ENCODE results near the gene AIG1. TPM values are rescaled to one million over a fixed set of nuclear protein-coding genes. Genes with fewer than 3 reads are reported as not detected.

AIG1 gene
- total RNA-seq, 1 donor from 2014 or later: 32.2 TPM

DNA sequence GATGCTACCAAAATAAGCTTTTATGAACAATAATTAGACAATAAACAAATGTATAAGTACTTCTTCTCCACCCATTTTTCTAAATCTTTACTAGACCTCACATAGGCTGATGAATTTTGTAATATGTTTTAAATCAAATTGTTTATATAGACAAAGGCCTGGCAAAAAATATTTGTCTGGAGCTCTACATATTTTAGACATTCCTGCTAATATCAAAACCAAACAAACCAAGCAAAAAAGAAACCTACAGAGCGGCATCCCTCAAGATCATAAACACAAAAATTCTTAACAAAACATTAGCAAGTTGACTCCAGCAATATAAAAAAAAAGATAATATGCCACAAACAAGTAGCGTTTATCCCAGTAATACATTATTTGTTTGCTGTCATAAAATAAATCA is 302.6 kb downstream of the AIG1 start:
- no peak for DNase-seq (ENCODE audit: low spot score)
- no peaks in the 10 kb centered on the region for H3K36me3 Mint-ChIP-seq (ENCODE audit: low read depth)
- H3K4me3 Mint-ChIP-seq (ENCODE audit: unreplicated experiment): no peak overlapping the region
- no peaks in the 10 kb centered on the region for H3K27me3 Mint-ChIP-seq (ENCODE audit: low read depth)
- peaks cover 23% of the 10 kb centered on the region for H3K4me1 Mint-ChIP-seq (ENCODE audit: low read depth)
- no peaks in the 10 kb centered on the region for H3K9me3 Mint-ChIP-seq (ENCODE audit: low read depth)
- TF ChIP-seq, protein P1, sequence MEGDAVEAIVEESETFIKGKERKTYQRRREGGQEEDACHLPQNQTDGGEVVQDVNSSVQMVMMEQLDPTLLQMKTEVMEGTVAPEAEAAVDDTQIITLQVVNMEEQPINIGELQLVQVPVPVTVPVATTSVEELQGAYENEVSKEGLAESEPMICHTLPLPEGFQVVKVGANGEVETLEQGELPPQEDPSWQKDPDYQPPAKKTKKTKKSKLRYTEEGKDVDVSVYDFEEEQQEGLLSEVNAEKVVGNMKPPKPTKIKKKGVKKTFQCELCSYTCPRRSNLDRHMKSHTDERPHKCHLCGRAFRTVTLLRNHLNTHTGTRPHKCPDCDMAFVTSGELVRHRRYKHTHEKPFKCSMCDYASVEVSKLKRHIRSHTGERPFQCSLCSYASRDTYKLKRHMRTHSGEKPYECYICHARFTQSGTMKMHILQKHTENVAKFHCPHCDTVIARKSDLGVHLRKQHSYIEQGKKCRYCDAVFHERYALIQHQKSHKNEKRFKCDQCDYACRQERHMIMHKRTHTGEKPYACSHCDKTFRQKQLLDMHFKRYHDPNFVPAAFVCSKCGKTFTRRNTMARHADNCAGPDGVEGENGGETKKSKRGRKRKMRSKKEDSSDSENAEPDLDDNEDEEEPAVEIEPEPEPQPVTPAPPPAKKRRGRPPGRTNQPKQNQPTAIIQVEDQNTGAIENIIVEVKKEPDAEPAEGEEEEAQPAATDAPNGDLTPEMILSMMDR (IDR thresholded peaks at IDR 0.05): no peak
- H3K27ac Mint-ChIP-seq (ENCODE audit: unreplicated experiment): no peak overlapping the region

DNA sequence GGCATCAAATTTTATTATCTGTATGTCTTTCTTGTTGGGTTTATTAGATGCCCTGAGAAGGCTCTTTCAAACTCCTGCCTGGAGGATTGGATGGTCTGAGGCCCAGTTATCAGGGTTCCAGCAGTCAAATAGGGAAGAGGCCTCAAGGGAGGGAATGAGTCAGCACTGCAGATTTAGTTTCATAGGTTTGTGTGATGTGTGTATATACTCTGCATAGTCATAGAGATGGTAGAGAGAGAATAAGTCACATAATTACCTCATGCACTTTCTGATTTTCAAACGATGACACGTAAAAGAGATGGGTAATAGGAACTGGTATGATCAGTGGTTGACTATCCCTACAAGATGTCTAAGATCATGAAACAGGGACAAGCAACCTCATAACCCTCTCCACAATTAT is 307.7 kb downstream of the AIG1 start:
- Mint-ChIP-seq H3K27ac (ENCODE audit: unreplicated experiment) (no peak overlapping the region), H3K27me3 (ENCODE audit: low read depth) (no peaks in the 10 kb centered on the region), H3K36me3 (ENCODE audit: low read depth) (no peaks in the 10 kb centered on the region), H3K4me1 (ENCODE audit: low read depth) (peaks cover 17% of the 10 kb centered on the region), H3K9me3 (ENCODE audit: low read depth) (no peaks in the 10 kb centered on the region), H3K4me3 (ENCODE audit: unreplicated experiment) (no peak overlapping the region)
- TF ChIP-seq, protein P1 (IDR thresholded peaks at IDR 0.05): no peak
- DNase-seq (ENCODE audit: low spot score): no peak

DNA sequence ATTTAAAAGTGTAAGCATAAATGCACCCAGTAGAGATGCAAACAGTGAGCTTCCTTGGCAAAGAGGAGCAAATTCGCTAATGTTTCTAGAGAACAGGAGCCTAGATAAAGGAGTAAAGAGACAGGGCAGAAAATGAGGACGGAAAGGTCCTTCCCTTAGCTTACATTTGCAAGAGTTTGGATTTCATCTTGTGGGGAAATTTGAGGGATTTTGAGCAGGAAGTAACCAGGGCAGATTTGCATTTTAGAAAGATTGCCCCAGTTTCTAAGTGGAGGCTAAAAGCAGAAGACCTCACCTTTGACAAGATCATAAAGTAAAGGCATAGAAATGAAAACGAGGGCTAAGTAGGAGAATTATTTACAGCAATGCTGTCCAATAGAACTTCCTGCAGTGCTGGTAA is 309.3 kb downstream of the AIG1 start:
- no peak overlapping the region for H3K4me3 Mint-ChIP-seq (ENCODE audit: unreplicated experiment)
- H3K36me3 Mint-ChIP-seq (ENCODE audit: low read depth): no peaks in the 10 kb centered on the region
- DNase-seq (ENCODE audit: low spot score): no peak
- no peaks in the 10 kb centered on the region for H3K27me3 Mint-ChIP-seq (ENCODE audit: low read depth)
- H3K4me1 Mint-ChIP-seq (ENCODE audit: low read depth): peaks cover 11% of the 10 kb centered on the region
- TF ChIP-seq, protein P1 (IDR thresholded peaks at IDR 0.05): no peak
- no peaks in the 10 kb centered on the region for H3K9me3 Mint-ChIP-seq (ENCODE audit: low read depth)
- no peak overlapping the region for H3K27ac Mint-ChIP-seq (ENCODE audit: unreplicated experiment)

DNA sequence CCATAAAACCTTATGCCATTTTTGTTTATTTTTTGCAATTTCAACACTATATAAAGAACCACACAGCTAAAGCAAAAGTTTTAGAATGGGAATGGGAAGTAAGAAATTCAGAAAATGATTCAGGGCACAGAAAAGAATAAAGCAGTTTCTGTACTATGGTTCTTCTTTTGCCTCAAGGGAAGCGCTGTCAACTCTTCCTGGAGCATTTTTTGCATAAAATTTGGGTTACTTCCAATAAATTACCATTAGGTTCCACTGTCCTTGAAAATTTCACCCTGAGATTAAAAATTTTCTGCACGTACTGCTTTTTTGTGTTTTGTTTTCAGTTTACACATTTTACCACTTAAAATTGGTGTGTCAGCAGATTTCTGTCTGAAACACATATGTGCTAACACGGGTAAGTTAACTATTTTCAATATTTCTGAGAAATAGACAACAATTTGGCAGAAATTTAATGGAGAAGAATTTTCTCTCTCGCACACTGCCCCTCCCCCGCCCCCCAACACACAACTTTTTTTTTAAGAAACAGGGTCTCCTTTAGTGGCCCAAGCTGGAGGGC is 310.2 kb downstream of the AIG1 start:
- Mint-ChIP-seq H3K27me3 (ENCODE audit: low read depth) (no peaks in the 10 kb centered on the region), H3K4me3 (ENCODE audit: unreplicated experiment) (no peak overlapping the region), H3K9me3 (ENCODE audit: low read depth) (no peaks in the 10 kb centered on the region), H3K36me3 (ENCODE audit: low read depth) (no peaks in the 10 kb centered on the region), H3K4me1 (ENCODE audit: low read depth) (peaks cover 11% of the 10 kb centered on the region), H3K27ac (ENCODE audit: unreplicated experiment) (no peak overlapping the region)
- TF ChIP-seq, protein P1 (IDR thresholded peaks at IDR 0.05): no peak
- DNase-seq (ENCODE audit: low spot score): no peak

DNA sequence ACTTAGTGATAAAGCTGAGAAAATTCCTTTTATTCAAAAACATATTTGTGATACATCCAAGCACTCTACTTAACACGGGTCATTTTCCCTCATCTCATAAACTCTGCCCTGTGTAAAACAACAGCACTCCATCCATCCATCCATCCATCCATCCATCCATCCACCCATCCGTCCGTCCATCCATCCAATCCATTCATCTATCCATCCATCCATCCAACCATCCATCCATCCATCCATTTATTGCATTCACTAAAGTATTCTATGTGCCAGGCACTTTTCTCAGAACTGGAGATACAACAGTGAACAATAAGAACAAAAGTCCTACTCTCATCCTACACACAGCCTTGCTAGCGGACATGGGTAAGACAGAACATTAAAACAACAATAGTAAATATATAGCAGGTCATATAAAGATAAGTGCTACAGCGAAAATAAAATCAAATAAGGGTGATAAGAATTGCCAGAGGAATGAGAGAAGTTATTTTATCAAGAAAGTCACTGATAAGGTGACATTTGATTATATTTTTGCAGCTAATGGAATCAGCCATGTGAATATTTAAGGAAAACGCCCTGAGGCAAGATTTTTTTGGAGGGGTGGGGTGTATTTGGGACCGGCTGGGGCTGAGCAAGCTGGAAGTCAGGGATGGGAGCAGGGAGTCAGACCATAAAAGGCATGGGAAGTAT is 311.7 kb downstream of the AIG1 start:
- TF ChIP-seq, protein P1 (IDR thresholded peaks at IDR 0.05): no peak
- Mint-ChIP-seq H3K27ac (ENCODE audit: unreplicated experiment) (no peak overlapping the region), H3K9me3 (ENCODE audit: low read depth) (no peaks in the 10 kb centered on the region), H3K36me3 (ENCODE audit: low read depth) (no peaks in the 10 kb centered on the region), H3K27me3 (ENCODE audit: low read depth) (no peaks in the 10 kb centered on the region), H3K4me3 (ENCODE audit: unreplicated experiment) (no peak overlapping the region), H3K4me1 (ENCODE audit: low read depth) (peaks cover 11% of the 10 kb centered on the region)
- no peak for DNase-seq (ENCODE audit: low spot score)

Data from chondrocyte (in vitro differentiated cells).